Type B pancreatic cell (in vitro differentiated cells): ENCODE results near the gene VIL1. TPM values are rescaled to one million over a fixed set of nuclear protein-coding genes. Genes with fewer than 3 reads are reported as not detected.

Source experiments
- DNase-seq: peaks from one replicate; pipeline ENCODE4 v3.0.0; 2021; ENCODE audit warnings: mixed read lengths; ENCODE audit not compliant: unreplicated experiment; ENCODE audit errors: extremely low spot score
- H3K27ac Mint-ChIP-seq: 2 replicates; pipeline ENCODE4 v1.8.0; 2021; ENCODE audit warnings: mild to moderate bottlenecking, mixed read lengths
- H3K27me3 Mint-ChIP-seq: 2 replicates; pipeline ENCODE4 v1.8.0; 2021; ENCODE audit warnings: mixed read lengths
- H3K36me3 Mint-ChIP-seq: 2 replicates; pipeline ENCODE4 v1.8.0; 2021; ENCODE audit warnings: mixed read lengths
- H3K4me1 Mint-ChIP-seq: one replicate; pipeline ENCODE4 v1.8.0; 2021; ENCODE audit warnings: mixed read lengths; ENCODE audit not compliant: unreplicated experiment
- H3K4me3 Mint-ChIP-seq: 2 replicates; pipeline ENCODE4 v1.8.0; 2021; ENCODE audit warnings: mild to moderate bottlenecking, mixed read lengths
- H3K9me3 Mint-ChIP-seq: 2 replicates; pipeline ENCODE4 v1.8.0; 2021; ENCODE audit warnings: mixed read lengths
- CTCF ChIP-seq: fragments of 200-600 bp; sonication (generic); conservative IDR thresholded peaks from 2 replicates; pipeline ENCODE4 v1.5.0; 2021; ENCODE audit warnings: antibody characterized with exemption, mild to moderate bottlenecking
- microRNA-seq: library from miRNA; unstranded; fragments of <30 nt; microRNA quantifications from one replicate; pipeline ENCODE4, GENCODE V29; 2020
- total RNA-seq: library from RNA; stranded (reverse); gene quantifications from 2 replicates; pipeline ENCODE4 v1.2.1, GENCODE V29; 2021; ENCODE audit warnings: low replicate concordance

Gene VIL1
- total RNA-seq, 1 donor from 2014 or later, result 64.6 TPM

- peaks cover 17% of the 10 kb centered on the region for H3K36me3 Mint-ChIP-seq
- H3K9me3 Mint-ChIP-seq, result no peaks in the 10 kb centered on the region
- no peak for TF ChIP-seq CTCF
- no peaks in the 10 kb centered on the region for H3K4me1 Mint-ChIP-seq
- no peaks in the 10 kb centered on the region for H3K27me3 Mint-ChIP-seq
- H3K4me3 Mint-ChIP-seq, result no peak overlapping the region
- no peak for DNase-seq
- no peak overlapping the region for H3K27ac Mint-ChIP-seq
Observed at GRCh38 chr2:218500501-218501060, 81.7 kb downstream of the VIL1 start.

GRCh38 chr2:218501665-218502064, 82.7 kb downstream of the VIL1 start:
- Mint-ChIP-seq H3K27me3 (no peaks in the 10 kb centered on the region), H3K4me3 (no peak overlapping the region), H3K4me1 (no peaks in the 10 kb centered on the region), H3K27ac (peak overlapping the region; percentile 61), H3K36me3 (peaks cover 21% of the 10 kb centered on the region), H3K9me3 (no peaks in the 10 kb centered on the region)
- no peak for DNase-seq
- TF ChIP-seq CTCF, result no peak

Small RNA genes lying within 50 kb of the gene (microRNA-seq; reads per million reads assigned to microRNA genes)
- 36,538 reads per million, percentile 99 among the genes with 10 or more reads in this experiment for gene MIR26B

Other genes starting within 250 kb of the VIL1 start
- gene ARPC2, start 201.9 kb upstream of the VIL1 start, total RNA-seq, result 211 and 384 TPM in 2 replicates
- gene GPBAR1, start 158.1 kb upstream of the VIL1 start, total RNA-seq, result 2.1 and 5.7 TPM in 2 replicates
- gene AAMP, start 149.0 kb upstream of the VIL1 start, total RNA-seq, result 82.2 and 97.8 TPM in 2 replicates
- gene PNKD, start 148.6 kb upstream of the VIL1 start, total RNA-seq, result 58.4 and 66.4 TPM in 2 replicates
- gene TMBIM1, start 126.6 kb upstream of the VIL1 start, total RNA-seq, result 94.5 and 303 TPM in 2 replicates
- 0.21 and 4.1 TPM in 2 replicates for gene CATIP, start 62.3 kb upstream of the VIL1 start, total RNA-seq
- 0.39 and 0.64 TPM in 2 replicates for gene SLC11A1, start 36.9 kb upstream of the VIL1 start, total RNA-seq
- 96.4 and 112 TPM in 2 replicates for gene CTDSP1, start 19.3 kb upstream of the VIL1 start, total RNA-seq
- gene USP37, start 149.2 kb downstream of the VIL1 start, total RNA-seq, result 16.5 and 22.9 TPM in 2 replicates
- gene CNOT9, start 149.7 kb downstream of the VIL1 start, total RNA-seq, result 42.9 and 59.4 TPM in 2 replicates
- gene PLCD4, start 188.8 kb downstream of the VIL1 start, total RNA-seq, result 0.40 and 1.4 TPM in 2 replicates
- gene ZNF142, start 240.5 kb downstream of the VIL1 start, total RNA-seq, result 35.0 and 38.3 TPM in 2 replicates
- gene BCS1L, start 240.6 kb downstream of the VIL1 start, total RNA-seq, result 46.0 and 64.2 TPM in 2 replicates